Smooth muscle cell of the brain vasculature (primary cell): ENCODE measurements around the gene CMTM2.
"Not testable (repeated sequence)": the region's sequence is repeated elsewhere in the genome, so short reads cannot be mapped to it uniquely, and the experiment has no call there.

Experiments
- DNase-seq: peaks from one replicate; pipeline ENCODE4 v3.0.0-alpha.2; 2012; ENCODE audit warnings: low read depth, low spot score

CMTM2 gene

GRCh38 chr16:66605979-66606751 lies 26.9 kb downstream of the CMTM2 start:
- DNase-seq = no peak

GRCh38 chr16:66608241-66609138 lies 29.2 kb downstream of the CMTM2 start:
- DNase-seq = peak; percentile 49

- DNase-seq = no peak
These were observed 29.9 kb downstream of the CMTM2 start for GRCh38 chr16:66609139-66609510.

- DNase-seq = no peak
These were observed 31.0 kb downstream of the CMTM2 start for GRCh38 chr16:66610111-66610820.

- not testable (repeated sequence) for DNase-seq
These were observed 32.6 kb downstream of the CMTM2 start for GRCh38 chr16:66611911-66612310.

GRCh38 chr16:66612422-66612821 lies 33.2 kb downstream of the CMTM2 start:
- no peak for DNase-seq

- no peak for DNase-seq
These were observed 35.0 kb downstream of the CMTM2 start for GRCh38 chr16:66614161-66614802.

- DNase-seq = no peak
These were observed 36.9 kb downstream of the CMTM2 start for GRCh38 chr16:66616169-66616568.

GRCh38 chr16:66616592-66616991 lies 37.3 kb downstream of the CMTM2 start:
- no peak for DNase-seq

GRCh38 chr16:66617010-66617434 lies 37.8 kb downstream of the CMTM2 start:
- peak; percentile 57 for DNase-seq

- DNase-seq = no peak
These were observed 38.5 kb downstream of the CMTM2 start for GRCh38 chr16:66617728-66618127.

GRCh38 chr16:66618588-66619375 lies 39.5 kb downstream of the CMTM2 start:
- peak; percentile 67 for DNase-seq

- no peak for DNase-seq
These were observed 40.5 kb downstream of the CMTM2 start for GRCh38 chr16:66619534-66620428.

GRCh38 chr16:66620429-66620795 lies 41.1 kb downstream of the CMTM2 start:
- DNase-seq = no peak

- no peak for DNase-seq
These were observed 42.7 kb downstream of the CMTM2 start for GRCh38 chr16:66621973-66622372.

- DNase-seq = no peak
These were observed 43.6 kb downstream of the CMTM2 start for GRCh38 chr16:66622863-66623262.

- DNase-seq = no peak
These were observed 44.5 kb downstream of the CMTM2 start for GRCh38 chr16:66623755-66624154.

- not testable (repeated sequence) for DNase-seq
These were observed 48.5 kb downstream of the CMTM2 start for GRCh38 chr16:66627611-66628378.

- DNase-seq = no peak
These were observed 50.6 kb downstream of the CMTM2 start for GRCh38 chr16:66629856-66630255.
